ENCODE data around the gene RASL11A.
"Not testable (repeated sequence)": the region's sequence is repeated elsewhere in the genome, so short reads cannot be mapped to it uniquely, and the experiment has no call there.

The RASL11A gene

DNA sequence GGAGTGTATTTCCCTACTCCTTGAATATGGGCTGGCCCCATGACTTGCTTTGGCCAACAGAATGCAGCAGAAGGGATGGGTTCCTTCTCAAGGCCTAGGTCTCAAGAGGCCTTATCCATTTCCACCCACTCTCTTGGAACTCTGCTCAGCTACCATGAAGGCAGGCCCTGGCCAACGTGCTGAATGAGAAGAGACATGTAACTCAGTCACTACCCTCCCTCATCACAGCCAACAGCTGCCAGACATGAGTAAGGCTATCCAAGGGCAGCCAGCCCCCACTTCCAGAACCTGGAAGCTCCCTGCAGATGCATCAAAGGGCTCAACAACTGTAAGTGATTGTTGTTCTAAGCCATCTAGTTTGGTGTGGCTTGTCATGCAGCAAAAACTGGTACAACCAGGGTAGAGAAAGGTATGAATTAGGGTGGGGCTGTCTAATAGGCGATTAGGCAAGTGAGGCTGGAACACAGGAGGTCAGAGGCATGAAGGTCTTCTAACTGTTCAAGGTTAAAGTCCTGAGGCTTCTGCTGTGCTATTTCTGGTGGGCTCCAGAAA lies 1.4 kb upstream of the RASL11A start:
- DNase-seq = no peak

DNA sequence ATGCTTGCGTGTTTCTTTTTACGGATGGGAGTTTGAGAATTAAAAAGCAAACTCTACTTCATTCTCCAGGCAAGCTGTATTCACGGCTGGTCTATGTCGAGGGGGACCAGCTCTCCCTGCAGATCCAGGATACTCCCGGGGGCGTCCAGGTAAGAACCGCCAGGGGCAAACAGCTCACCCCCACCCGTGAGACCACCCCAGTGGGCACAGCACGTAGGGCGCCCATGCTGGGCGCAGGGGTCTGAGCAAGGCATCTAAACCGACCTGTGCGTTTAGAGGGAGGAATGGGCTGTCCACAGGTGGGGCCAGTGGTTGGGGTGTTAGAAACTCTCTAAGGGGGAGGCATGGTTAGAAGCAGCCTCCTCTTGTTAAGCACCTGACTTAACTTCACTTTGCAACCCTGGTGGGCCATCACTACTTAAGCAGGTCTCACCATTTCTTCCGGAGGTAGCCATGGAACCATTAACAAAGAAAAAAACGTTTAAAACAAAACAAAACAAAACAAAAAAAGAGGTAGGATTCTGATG lies 1.0 kb downstream of the RASL11A start:
- no peak for DNase-seq

DNA sequence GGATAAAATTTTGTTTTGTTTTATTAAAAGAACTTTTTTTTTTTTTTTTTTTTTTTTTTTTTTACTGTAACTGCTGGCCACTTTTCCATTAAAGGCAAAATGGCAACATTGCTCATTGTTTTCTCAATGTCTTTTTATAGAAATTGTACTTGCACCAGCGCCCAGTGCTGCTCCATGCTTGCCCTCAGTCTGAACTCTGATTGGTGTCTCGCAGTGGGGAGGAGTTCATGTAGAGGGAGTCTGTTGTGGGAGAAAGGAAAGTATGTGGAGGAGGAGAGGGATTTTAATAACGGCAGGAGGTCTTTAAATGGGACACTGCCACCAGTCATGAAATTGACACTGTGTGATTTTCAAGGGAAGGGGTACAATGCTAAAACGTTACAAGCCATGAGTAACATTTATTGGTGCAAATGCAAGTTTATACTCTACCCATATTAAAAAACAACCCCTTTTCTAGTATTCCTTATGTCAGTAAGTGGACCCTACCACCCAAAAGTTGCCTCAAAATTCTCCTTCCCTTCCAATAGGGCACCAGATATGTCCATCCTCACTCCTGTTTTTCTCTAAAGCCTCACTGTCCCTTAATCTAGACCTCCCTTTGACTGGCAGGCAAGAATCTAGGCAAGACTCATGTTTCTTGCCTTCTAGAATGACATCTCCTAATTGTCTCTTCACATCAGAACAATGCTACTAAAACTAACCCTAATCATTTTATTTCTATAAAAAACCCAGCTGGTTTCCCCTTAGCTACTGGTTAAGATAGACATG lies 3.2 kb downstream of the RASL11A start:
- DNase-seq = no peak

DNA sequence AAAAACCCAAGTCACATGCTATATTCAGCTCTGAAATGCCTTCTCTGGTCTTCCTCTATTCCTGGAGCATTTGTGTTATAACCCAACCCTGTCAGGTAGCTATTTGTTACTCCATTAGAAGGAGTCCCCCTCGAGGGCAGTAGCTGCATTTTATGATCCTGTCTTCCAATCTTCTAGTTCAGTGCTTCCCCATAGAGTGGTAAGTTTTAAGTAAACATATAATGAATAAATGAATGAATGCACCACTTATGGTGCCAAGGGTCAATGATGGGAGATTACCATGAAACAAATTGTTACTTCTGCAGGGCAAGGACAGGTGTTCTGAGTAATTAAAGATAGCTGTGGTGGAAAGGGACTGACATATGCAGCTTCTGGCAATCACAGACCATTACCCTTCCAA lies 4.0 kb downstream of the RASL11A start:
- DNase-seq = no peak

DNA sequence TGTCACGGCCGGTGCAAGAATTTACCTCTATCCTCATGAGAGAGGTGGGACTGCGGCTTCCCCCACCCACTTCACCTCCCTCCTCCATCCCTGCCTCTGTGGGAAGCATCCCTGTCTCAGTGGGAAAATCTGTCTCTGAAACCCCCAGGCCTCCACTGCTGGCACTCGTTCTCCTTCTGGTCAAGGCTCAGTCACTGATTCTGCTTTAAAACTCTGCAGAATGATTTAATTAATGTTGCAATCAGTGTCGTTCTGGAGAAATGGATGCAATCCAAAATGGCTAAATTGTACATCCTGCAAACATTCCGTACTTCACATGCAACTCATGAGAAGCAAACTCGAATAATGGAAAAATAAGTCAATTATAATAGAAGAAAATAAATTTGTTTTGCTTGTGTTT lies 5.6 kb downstream of the RASL11A start:
- DNase-seq = no peak

DNA sequence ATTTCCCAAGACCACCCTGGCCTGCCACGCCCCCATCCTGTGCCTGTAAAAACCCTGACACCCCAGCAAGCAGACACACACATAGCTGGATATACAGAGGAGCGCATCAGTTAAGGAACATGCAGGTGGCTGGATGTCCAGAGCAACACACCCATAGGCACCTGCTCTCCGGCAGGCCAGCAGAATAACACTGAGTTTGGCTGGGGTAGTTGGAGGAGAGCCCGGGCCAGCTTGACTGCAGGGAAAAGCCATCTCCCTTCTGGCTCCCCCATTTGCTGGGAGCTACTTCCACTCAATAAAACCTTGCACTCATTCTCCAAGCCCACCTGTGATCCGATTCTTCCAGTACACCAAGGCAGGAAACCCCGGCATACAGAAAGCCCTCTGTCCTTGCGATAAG lies 8.9 kb downstream of the RASL11A start:
- no peak for DNase-seq

DNA sequence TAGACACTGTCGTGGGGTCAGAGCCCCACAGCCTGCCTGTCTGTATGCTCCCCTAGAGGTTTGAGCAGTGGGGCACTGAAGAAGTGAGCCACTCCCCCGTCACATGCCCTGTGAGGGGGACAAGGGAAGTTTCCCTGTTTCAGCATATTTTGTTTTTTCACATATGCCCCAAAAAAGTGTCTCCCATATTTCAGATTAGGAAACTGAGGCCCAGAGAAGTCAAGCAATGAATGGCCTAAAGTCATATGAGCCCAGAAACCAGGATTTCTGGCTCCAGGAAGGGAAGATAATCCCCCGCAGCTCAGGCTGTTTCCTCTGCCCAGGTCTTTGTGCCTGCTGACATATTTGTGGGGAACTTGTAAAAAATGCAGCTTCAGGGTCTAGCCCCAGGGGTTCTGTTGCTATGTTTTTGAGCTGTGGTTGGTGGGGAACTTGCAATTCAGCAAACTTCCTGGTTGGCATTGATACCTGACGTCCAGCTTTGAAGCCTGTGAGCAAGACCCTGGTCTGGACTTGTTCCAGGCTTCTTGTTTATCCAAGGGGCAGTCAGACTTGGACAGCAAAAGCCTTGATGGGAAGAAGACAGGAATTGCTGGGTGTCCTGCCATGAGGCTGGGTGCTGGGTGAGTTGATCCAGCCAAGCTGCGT lies 9.5 kb downstream of the RASL11A start:
- DNase-seq = no peak

DNA sequence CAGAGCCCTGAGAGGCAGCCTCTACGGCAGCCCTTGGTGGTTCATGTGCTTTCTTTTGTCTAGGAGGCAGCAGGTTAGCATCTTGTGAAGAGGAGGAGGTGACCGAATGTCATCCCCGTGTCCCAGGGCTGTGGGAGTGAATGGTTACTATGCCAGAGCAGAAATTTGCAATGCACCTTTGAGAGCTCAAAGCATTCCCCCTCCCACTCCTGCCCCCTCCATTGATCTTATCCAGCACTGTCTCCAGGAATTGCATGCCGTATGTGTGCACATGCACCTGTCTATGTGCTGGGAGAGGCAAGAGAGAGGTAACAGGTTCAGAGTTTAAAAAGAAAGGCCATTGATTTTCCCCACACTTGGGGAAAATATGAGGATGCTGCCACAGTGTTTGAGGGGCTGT lies 10.2 kb downstream of the RASL11A start:
- DNase-seq = no peak

DNA sequence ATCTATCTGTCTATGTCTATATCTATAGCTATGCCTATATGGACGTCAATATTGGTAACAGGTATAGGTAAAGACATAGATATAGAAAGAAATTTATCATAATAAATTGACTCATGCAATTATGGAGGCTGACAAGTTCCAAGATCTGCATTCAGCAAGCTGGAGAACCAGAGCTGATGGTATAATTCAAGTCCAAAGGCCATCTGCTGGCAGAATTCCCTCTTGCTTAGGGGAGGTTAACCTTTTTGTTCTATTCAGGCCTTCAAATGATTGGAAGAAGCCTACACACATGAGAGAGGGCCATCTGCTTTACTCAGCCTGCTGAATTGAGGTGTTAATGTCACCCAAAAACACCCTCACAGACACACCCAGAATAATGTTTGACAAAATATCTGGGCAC lies 10.8 kb downstream of the RASL11A start:
- no peak for DNase-seq

DNA sequence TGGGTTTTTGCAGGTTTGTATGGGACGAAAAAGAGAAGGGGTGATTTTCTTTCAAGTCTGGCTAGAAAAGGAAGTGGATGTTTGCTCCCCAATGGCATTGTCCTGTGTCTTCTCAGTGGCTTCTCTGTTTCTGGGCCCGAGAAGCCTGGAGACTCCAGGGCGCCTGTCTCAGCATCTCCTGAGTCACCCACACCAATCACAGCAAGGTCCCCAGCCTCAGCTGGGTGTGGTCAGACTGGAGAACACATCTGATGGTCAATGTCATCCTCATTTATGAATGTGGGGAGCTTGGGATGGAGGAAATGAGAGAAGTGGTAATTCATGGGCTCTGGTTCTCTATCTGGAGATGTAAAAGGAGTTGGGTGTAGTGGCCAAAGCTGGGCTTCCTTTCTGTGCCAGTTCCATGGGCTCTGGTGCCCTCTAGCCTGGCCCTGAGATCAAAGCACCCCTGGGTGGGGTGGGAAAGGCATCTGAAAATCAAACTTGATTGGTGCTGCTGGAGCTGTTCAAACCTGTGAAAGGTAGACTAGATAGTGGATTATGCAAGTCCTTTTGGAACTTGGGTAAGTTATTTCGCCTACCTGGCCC lies 13.4 kb downstream of the RASL11A start:
- peak; percentile 8 for DNase-seq

DNA sequence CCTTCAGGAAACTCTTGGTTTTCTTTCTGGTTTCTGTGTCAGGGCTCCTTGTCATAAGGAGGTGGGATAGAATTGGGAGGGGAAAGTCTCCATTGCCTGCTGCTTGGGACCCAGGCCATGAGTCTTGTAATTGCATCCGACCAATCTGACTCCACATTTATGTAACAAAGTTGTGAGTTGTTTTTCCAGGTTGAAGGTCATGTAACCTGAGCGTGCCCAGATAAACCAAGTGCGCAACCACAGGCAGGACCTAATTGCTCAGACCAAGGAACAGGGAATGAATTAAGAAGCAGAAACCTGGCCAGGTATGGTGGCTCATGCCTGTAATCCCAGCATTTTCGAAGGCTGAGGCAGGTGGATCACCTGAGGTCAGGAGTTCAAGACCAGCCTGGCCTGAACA lies 17.8 kb downstream of the RASL11A start:
- no peak for DNase-seq

DNA sequence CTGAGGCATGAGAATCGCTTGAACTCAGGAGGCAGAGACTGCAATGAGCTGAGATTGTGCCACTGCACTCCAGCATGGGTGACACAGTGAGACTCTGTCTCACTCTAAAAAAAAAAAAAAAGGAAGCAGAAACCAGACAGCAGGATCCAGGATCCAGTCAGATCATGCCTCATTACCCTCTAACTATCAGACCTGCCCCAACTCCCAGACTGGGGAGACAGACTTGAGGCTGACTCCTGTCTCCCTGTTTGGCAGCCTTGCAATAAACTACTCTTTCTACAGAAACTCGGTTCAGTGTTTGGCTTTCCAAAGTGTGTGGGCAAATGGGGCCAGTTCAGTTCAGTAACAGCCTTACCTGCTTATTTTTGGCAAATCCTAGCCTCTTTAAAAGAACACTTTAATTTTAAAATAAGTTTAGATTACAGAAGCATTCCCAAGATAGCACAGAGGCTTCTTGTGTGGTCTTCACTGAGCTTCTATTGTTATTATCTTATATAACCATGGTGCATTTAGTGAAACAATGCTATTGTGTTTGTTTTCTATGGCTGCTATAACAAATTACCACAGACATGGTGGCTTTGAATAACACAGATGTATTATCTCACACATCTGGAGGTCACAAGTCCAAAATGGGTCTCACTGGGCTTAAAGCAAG lies 18.5 kb downstream of the RASL11A start:
- no peak for DNase-seq

DNA sequence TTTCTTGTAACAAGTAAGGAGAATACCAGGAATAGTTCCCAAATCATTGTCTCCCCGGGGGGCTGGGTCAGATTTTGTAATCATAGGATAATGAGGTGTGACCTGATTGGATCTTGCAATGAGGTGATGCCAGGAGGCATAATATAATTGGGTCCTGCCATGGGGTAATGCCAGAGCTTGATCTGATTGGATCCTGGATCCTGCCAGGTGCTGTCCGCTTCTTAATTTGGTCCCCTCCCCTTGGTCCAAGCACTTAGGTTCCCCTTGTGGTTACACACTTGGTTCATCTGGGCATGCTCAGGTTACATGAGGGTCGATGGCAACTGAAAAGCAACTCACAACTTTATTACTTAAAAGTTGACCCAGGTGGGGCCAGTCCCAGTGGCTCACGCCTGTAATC lies 20.1 kb downstream of the RASL11A start:
- no peak for DNase-seq

DNA sequence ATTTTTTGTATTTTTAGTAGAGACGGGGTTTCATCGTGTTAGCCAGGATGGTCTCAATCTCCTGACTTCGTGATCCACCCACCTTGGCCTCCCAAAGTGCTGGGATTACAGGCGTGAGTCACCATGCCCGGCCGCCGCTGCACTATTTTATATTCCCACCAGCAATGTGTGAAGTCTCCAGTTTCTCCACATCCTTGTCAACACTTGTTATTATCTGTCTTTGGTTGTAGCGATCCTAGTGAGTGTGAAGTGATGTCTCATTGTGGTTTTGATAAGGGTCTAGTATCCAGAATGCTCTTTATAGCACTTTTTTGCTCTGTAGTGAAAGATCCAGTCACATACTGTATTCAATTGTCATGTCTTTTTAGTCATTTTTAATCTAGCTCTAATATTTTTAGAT lies 21.3 kb downstream of the RASL11A start:
- DNase-seq = not testable (repeated sequence)

DNA sequence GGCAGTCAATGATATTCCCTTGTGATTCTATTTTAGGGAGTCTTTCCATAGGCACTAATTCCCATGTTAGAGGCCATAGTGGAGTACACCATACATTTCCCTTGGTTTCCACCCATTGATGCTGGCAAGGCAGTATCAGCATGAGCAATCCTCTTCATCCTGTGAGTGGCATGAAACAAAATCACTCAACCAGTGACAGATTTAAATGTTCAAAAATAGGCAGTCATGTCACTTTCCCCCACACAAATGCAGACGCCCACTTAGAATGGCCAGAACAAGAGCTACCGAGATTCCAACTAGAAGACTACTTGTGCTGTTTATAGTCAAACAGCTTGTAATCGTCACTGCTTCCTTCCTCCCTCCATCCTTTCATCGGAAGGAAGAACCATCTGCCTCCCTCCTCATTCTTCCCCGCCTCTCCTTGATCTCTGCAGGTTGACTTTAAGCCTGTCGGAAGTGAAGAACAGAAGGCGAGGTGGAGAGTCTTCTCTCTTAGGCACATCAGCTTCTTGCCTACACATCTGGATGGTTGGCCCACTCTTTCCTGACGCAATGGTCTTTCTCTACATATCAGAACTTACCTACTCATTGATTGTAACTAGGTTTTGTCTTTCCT lies 22.6 kb downstream of the RASL11A start:
- no peak for DNase-seq

DNA sequence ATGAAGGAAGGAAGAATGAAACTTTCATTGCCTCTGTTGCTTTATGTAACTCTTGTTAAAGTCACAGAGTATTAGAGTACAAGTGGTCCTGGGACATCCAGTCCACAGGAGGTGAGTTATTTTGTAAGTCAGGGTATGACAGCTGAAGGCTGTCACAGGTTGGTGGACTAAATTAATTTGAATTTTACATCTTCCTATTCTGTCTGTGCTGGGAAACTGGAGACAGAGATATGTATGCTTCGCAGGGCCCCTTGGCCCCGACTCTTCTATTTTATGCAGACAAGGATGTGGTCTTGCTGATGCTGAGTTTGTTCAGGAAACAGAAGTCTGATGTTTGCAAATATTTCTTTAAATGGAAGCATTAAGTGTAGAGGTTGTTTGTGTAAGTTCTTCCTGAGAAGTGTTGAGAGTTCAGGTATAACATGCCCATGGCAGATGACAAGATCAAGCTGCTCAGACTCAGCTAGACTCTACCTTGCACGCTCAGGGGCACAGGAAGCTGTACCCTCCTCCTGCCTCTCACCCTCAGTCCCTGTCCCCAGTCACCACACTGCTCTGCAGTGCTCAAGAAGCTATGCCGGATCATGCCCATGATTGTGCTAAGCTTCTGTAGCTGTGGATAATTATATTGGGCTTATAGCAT lies 23.4 kb downstream of the RASL11A start:
- DNase-seq = no peak

DNA sequence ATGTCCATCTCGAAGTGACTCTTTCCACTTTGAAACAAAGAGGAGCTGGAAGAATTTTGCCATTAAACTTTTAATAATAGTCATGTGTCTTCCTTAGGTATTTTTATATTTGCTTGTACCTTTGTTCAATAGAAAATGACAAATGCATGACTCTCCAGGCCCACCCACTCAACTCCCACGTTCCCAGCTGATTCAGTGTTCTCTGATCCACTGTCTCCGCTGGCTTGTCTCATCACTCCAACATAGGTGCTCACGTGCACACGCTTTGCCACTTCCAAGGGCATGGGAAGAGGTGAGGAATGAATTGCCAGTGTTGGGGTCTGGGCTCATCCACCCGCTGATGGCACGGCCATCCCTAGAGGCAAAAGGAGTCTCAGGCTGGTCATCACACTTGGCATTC lies 24.5 kb downstream of the RASL11A start:
- peak; percentile 24 for DNase-seq

DNA sequence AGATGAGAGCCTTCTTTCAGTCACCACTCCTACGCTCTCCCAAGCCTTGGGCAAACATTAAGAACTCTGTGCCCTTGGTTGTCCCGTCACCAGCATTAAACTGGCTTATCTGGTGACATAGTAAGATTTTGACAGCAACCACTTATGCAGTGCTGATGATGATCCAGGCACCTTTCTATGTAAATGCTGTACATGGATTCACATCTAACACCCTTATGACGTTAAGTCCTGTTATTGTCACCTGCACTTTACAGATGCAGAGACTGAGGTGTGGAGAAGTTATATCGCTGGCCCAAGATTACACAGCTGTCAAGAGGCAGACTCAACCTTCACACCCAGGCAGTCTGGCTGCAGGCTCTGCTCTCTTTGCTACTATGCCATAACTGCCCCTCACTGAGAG lies 25.0 kb downstream of the RASL11A start:
- DNase-seq = no peak

DNA sequence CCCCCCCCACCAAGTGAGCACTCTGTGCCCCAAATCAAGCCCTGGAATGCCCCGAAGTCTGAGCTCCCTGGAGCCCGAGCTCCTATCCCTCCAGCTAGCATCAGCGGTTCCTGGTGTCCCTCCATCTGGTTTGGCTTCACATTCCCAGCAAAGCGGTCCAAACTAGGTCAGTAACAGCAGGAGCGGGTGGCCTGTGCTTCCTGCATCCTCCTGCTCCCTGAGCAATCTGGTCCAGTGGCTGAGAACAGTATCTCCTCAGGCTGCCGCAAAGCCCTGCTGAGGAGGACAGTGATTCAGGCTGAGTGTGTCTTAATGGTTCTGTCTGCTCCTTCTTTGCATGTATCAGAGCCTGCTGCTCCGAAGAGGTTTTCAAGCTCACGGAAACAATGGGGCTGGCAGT lies 25.9 kb downstream of the RASL11A start:
- no peak for DNase-seq

DNA sequence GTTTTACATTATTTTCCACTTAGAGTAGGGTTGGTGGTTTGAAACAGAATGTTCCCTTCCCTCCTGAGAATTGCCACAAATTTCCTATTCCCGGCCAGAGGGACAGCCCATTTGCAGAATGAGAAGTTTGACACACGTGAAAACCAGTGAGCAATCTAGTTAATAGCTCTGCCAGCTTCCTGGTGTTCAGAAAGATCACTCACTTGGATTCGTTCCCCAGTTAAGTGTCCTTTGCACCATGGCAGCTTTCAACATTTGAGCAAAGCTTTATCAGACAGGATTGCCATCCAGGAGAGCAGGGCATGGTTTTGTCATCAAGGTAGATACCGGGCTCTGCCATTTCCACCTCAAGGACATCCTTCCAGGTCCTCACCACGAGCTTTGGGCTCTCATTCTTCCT lies 28.2 kb downstream of the RASL11A start:
- DNase-seq = no peak

DNA sequence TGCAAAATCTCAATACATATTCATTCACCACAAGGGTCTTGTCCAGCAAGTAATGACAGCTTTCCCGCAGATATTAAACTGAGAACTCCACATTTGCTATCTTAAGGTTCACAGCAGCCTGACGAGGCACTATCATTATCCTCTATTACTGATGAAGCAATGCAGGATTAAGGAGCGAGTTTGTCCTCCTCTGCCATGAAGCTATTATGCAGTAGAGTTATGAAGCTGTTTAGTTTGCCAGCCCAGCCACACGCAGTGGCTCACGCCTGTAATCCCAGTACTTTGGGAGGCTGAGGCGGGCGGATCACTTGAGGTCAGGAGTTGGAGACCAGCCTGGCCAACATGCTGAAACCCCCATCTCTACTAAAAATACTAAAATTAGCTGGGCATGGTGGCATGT lies 29.8 kb downstream of the RASL11A start:
- DNase-seq = not testable (repeated sequence)

DNA sequence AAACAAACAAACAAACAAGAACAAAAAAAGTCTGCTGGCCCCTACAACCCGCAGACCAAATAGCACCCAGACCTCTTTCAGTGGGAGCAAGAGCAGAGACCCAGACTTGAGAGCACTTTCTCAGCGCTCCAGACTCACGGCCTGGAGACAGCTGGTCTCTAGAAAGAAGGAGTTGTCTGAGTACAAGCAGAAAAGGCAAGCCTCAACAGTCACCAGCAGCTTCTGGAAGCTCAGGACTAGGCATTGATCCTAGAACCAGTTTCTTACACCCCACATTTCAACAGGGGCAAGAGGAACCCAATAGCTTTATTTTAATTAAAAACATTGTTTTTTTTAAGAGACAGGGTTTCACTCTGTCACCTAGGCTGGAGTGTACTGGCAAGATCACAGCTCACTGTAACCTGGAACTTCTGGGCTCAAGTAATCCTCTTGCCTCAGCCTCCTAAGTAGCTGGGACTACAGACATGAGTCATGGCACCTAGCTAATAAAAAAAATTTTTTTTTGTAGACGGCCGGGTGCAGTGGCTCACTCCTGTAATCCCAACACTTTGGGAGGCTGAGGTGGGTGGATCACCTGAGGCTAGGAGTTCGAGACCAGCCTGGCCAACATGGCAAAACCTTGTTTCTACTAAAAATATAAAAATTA lies 30.4 kb downstream of the RASL11A start:
- DNase-seq = no peak

Data from activated naive CD4-positive, alpha-beta T cell treated with Interleukin-2 at 50 U/mL for 16 hours (primary cell).